LNCaP clone FGC (cell line): Measurements from ENCODE around the gene NRXN2.

Experiments
- DNase-seq: peaks from one replicate; pipeline ENCODE4 v3.0.0-alpha.2; 2011; ENCODE audit warnings: low read depth
- H3K4me3 ChIP-seq: 2 replicates; pipeline ENCODE4 v1.5.1; 2011; ENCODE audit warnings: mild to moderate bottlenecking, low read depth, low read length, control low read depth
- TF ChIP-seq, protein P1 (sequence below): IDR thresholded peaks from 2 replicates; pipeline ENCODE4 v1.5.1; 2012; ENCODE audit warnings: mild to moderate bottlenecking; ENCODE audit not compliant: control insufficient read depth, insufficient read depth; ENCODE audit errors: extremely low read depth

The NRXN2 gene

DNA sequence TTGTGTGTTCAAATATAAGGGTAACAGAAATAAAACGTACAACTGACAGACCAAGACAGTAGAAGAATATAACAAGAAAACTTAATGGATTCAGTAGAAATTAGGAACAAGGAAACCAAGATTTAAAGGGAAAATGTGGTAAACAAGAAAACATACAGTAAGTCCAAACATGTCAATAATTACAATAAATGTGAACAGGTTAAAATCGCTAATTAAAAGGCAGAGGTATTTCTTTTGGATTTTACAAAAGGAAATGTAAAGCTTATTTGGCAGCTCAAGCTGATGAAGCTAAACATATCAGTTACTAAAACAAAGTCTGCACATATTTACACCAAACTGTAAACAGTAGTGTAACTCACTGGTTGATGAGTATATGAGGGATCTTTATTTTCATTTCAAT lies 134.3 kb downstream of the NRXN2 start:
- no peak overlapping the region for H3K4me3 ChIP-seq
- TF ChIP-seq, protein P1, sequence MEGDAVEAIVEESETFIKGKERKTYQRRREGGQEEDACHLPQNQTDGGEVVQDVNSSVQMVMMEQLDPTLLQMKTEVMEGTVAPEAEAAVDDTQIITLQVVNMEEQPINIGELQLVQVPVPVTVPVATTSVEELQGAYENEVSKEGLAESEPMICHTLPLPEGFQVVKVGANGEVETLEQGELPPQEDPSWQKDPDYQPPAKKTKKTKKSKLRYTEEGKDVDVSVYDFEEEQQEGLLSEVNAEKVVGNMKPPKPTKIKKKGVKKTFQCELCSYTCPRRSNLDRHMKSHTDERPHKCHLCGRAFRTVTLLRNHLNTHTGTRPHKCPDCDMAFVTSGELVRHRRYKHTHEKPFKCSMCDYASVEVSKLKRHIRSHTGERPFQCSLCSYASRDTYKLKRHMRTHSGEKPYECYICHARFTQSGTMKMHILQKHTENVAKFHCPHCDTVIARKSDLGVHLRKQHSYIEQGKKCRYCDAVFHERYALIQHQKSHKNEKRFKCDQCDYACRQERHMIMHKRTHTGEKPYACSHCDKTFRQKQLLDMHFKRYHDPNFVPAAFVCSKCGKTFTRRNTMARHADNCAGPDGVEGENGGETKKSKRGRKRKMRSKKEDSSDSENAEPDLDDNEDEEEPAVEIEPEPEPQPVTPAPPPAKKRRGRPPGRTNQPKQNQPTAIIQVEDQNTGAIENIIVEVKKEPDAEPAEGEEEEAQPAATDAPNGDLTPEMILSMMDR, result no peak
- no peak for DNase-seq

DNA sequence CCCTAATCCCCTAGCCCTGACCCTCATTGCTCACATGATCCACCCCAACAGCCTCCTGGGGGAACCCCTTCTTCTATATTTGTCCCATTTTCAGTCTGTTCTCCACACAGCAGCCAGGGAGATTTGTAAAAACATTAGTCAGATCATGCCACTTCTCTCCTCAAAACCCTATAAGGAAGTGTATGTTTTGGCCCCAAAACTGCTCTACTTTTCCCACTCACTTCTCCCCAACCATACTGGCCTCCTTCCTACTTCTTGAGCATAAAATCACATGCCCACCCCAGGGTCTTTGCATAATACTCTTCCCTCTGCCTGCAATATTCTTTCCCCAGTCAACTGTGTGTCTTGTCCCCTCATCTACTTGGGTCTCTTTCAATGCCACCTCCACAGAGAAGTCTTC lies 136.6 kb downstream of the NRXN2 start:
- no peak overlapping the region for H3K4me3 ChIP-seq
- TF ChIP-seq, protein P1, result no peak
- no peak for DNase-seq

DNA sequence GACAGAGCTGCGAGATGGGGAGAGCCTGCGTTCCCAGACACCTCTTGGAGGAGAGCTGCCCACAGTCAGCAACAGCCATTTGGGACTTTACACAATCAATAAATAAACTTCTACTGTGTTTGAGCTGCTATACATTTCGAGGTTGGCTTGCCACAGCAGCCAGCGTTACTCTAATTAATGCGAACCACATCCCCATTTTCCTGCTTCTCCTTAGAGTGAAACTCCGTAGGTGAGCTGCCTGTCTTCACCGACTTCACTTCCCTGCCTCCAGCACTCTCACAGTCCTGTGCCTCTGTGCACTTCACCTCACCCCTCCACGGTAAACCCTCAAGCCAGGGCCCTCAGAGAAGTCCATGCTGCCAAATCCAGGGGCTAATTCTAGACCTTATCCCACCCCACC lies 137.8 kb downstream of the NRXN2 start:
- TF ChIP-seq, protein P1, result no peak
- DNase-seq, result no peak
- no peak overlapping the region for H3K4me3 ChIP-seq

DNA sequence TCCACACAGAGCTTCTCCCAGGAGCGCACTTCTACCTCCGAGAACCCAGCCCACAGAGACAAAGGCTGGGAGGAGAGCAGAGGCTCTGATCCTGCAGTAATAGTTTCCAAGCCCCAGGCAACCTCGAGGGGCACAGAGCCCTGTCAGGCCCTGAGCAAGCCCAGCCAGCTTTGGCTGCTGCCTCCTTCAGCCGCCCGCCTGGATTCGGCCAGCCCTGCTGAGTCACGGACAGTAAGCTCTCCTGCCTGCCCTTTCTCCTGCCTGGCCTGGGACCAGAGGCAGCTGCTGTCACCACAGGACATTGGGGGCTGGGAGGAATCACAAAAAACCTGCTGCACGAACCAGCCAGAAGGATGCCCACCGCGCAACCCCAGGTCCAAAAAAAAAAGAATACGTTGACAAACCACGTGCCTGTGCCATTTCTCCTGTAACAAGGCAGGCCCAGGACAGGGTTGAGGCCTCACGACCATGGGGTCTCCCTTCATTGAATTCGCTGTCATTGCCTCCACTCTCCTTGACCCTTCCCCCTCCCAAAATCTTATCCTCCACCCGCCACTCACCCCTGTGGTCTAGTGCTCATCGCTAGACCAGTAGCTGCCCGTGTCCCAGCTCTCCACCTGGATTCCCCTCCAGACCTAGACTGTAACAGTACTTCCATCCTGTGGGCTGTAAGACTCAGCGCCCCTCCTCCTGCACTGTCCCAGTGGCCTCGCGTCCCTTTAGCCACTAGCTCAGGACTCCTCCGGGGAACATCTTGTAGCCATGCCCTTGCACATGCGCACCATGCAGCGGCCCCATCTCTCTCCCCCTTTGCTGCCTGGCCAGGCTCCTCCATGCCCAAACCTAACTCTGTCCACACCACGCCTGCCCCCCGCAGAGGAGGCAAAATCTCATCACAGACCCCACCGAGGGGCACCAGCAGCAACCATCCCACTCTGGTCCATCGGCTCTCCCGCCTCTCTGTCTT lies 139.4 kb downstream of the NRXN2 start:
- H3K4me3 ChIP-seq, result no peak overlapping the region
- DNase-seq, result no peak
- TF ChIP-seq, protein P1, result no peak

GRCh38 chr11:64582885-64583284 lies 140.1 kb downstream of the NRXN2 start:
- no peak overlapping the region for H3K4me3 ChIP-seq
- no peak for DNase-seq
- TF ChIP-seq, protein P1, result no peak

- no peak overlapping the region for H3K4me3 ChIP-seq
- TF ChIP-seq, protein P1, result no peak
- DNase-seq, result no peak
Observed at GRCh38 chr11:64581057-64581523, 141.9 kb downstream of the NRXN2 start.
